OCI-LY1 (cell line): ENCODE data around the gene IRX1.

Experiments
- H2AFZ ChIP-seq: fragments of 200-600 bp; sonication (generic), shearing (Covaris generic); 2 replicates; pipeline ENCODE4 v1.6.0; 2014; ENCODE audit warnings: antibody characterized with exemption, mild to moderate bottlenecking, low read length
- H3F3A ChIP-seq: fragments of 200-600 bp; sonication (generic), shearing (Covaris generic); 2 replicates; pipeline ENCODE4 v1.6.0; 2014; ENCODE audit warnings: mild to moderate bottlenecking, antibody characterized with exemption, low read length, moderate library complexity; ENCODE audit not compliant: insufficient read depth
- H3K27ac ChIP-seq: fragments of 200-600 bp; sonication (generic); 2 replicates; pipeline ENCODE4 v1.5.1; 2014; ENCODE audit warnings: low read length, mixed run types, mild to moderate bottlenecking, low read depth; ENCODE audit not compliant: poor library complexity, severe bottlenecking
- H3K27me3 ChIP-seq: fragments of 200-600 bp; sonication (generic); 2 replicates; pipeline ENCODE4 v1.6.0; 2014; ENCODE audit warnings: antibody characterized with exemption, mild to moderate bottlenecking, low read length, moderate library complexity; ENCODE audit not compliant: insufficient read depth
- H3K36me3 ChIP-seq: fragments of 200-600 bp; sonication (generic); 2 replicates; pipeline ENCODE4 v1.6.1; 2014; ENCODE audit warnings: mild to moderate bottlenecking, antibody characterized with exemption, low read length, moderate library complexity, mixed read lengths; ENCODE audit not compliant: insufficient read depth
- H3K4me1 ChIP-seq: fragments of 200-600 bp; sonication (generic); 2 replicates; pipeline ENCODE4 v1.5.1; 2014; ENCODE audit warnings: mild to moderate bottlenecking, low read length, moderate library complexity; ENCODE audit not compliant: insufficient read depth, severe bottlenecking
- H3K4me2 ChIP-seq: fragments of 200-600 bp; sonication (generic), shearing (Covaris generic); 2 replicates; pipeline ENCODE4 v1.6.1; 2014; ENCODE audit warnings: low read length
- H3K4me3 ChIP-seq: fragments of 200-600 bp; sonication (generic); 2 replicates; pipeline ENCODE4 v1.5.1; 2014; ENCODE audit warnings: low read length, low read depth, mild to moderate bottlenecking, mixed read lengths; ENCODE audit not compliant: poor library complexity, severe bottlenecking
- H3K79me2 ChIP-seq: fragments of 200-600 bp; shearing (Covaris generic); 2 replicates; pipeline ENCODE4 v1.6.1; 2016; ENCODE audit warnings: mixed run types, low read length, mixed read lengths; ENCODE audit not compliant: insufficient read depth
- H3K9ac ChIP-seq: fragments of 200-600 bp; sonication (generic), shearing (Covaris generic); 2 replicates; pipeline ENCODE4 v1.6.1; 2014; ENCODE audit warnings: mild to moderate bottlenecking, low read length, mixed read lengths
- H3K9me2 ChIP-seq: fragments of 200-600 bp; sonication (generic), shearing (Covaris generic); 2 replicates; pipeline ENCODE4 v1.6.1; 2014; ENCODE audit warnings: low read depth, mild to moderate bottlenecking, low read length, mixed read lengths
- H3K9me3 ChIP-seq: fragments of 200-600 bp; shearing (Covaris generic); 2 replicates; pipeline ENCODE4 v1.6.1; 2014; ENCODE audit warnings: low read length, mixed read lengths
- H4K20me1 ChIP-seq: fragments of 200-600 bp; sonication (generic), shearing (Covaris generic); 2 replicates; pipeline ENCODE4 v1.6.0; 2016; ENCODE audit warnings: mild to moderate bottlenecking, low read length; ENCODE audit not compliant: insufficient read depth
- CTCF ChIP-seq: fragments of 200-600 bp; sonication (generic), shearing (Covaris generic); IDR thresholded peaks from 2 replicates; pipeline ENCODE4 v1.5.1; 2017; ENCODE audit warnings: mild to moderate bottlenecking, antibody characterized with exemption, low read length, moderate library complexity, mixed read lengths
- EZH2 ChIP-seq: fragments of 200-600 bp; sonication (generic), shearing (Covaris generic); IDR thresholded peaks from 2 replicates; pipeline ENCODE4 v1.8.0; 2017; ENCODE audit warnings: borderline replicate concordance, mixed run types, mild to moderate bottlenecking, antibody characterized with exemption, low read length, moderate library complexity, mixed read lengths

Gene IRX1

GRCh38 chr5:3597167-3598007, 1.8 kb downstream of the IRX1 start:
- Histone ChIP-seq H3F3A (no peaks in the 10 kb centered on the region), H3K4me2 (no peak overlapping the region), H3K36me3 (no peaks in the 10 kb centered on the region), H3K9me3 (no peaks in the 10 kb centered on the region), H4K20me1 (no peaks in the 10 kb centered on the region), H3K9ac (no peak overlapping the region), H3K27ac (no peak overlapping the region), H3K9me2 (no peaks in the 10 kb centered on the region), H3K27me3 (no peaks in the 10 kb centered on the region), H3K4me3 (no peak overlapping the region), H3K4me1 (no peaks in the 10 kb centered on the region), H3K79me2 (no peaks in the 10 kb centered on the region), H2AFZ (no peak overlapping the region)
- TF ChIP-seq CTCF: no peak
- no peak for TF ChIP-seq EZH2

- Histone ChIP-seq H3K36me3 (no peaks in the 10 kb centered on the region), H3K79me2 (no peaks in the 10 kb centered on the region)
Observed at GRCh38 chr5:3598207-3598606, 2.6 kb downstream of the IRX1 start.

GRCh38 chr5:3598769-3599211, 3.2 kb downstream of the IRX1 start:
- no peak for TF ChIP-seq EZH2
- TF ChIP-seq CTCF: no peak
- no peak overlapping the region for H3K4me2 ChIP-seq
- no peaks in the 10 kb centered on the region for H3K27me3 ChIP-seq
- H2AFZ ChIP-seq: no peak overlapping the region
- no peaks in the 10 kb centered on the region for H3K36me3 ChIP-seq
- H3K4me3 ChIP-seq: no peak overlapping the region
- H4K20me1 ChIP-seq: no peaks in the 10 kb centered on the region
- no peaks in the 10 kb centered on the region for H3K4me1 ChIP-seq
- no peaks in the 10 kb centered on the region for H3F3A ChIP-seq
- no peak overlapping the region for H3K27ac ChIP-seq
- H3K79me2 ChIP-seq: no peaks in the 10 kb centered on the region
- H3K9me2 ChIP-seq: no peaks in the 10 kb centered on the region
- H3K9me3 ChIP-seq: no peaks in the 10 kb centered on the region
- no peak overlapping the region for H3K9ac ChIP-seq

More at GRCh38 chr5:3598207-3598606, 2.6 kb downstream of the IRX1 start:
- H3K9ac ChIP-seq: no peak overlapping the region
- H3F3A ChIP-seq: no peaks in the 10 kb centered on the region
- no peak overlapping the region for H2AFZ ChIP-seq
- H3K4me3 ChIP-seq: no peak overlapping the region
- no peak overlapping the region for H3K27ac ChIP-seq
- H4K20me1 ChIP-seq: no peaks in the 10 kb centered on the region
- H3K4me1 ChIP-seq: no peaks in the 10 kb centered on the region
- TF ChIP-seq CTCF (no peak), EZH2 (no peak)
- H3K9me2 ChIP-seq: no peaks in the 10 kb centered on the region
- no peak overlapping the region for H3K4me2 ChIP-seq
- H3K9me3 ChIP-seq: no peaks in the 10 kb centered on the region
- H3K27me3 ChIP-seq: no peaks in the 10 kb centered on the region
